HepG2 (cell line): ENCODE measurements around the gene ST3GAL4. TPM values are rescaled to one million over a fixed set of nuclear protein-coding genes. Genes with fewer than 3 reads are reported as not detected.
A peak's percentile ranks its signal among the peaks of the same experiment; 100 is the strongest.

Experiments
- ATAC-seq: fragments of 200-7000 bp; cut with Tn5 transposase; 3 replicates; pipeline ENCODE4 v1.9.1; 2020; ENCODE audit warnings: mild to moderate bottlenecking, moderate library complexity
- BruUV-seq: library from RNA; stranded (reverse); fragments of 400-500 nt; replicated peaks from 2 replicates; lab custom pipeline; 2021; lab: Mats Ljungman, UMichigan
- CTCF ChIA-PET: fragments of 300-600 bp; formaldehyde crosslinking; extraction: SDS; loops from one replicate; lab custom pipeline; 2021; ENCODE audit warnings: low total read pairs, inconsistent platforms, low intra/inter-chr PET ratio; lab: Yijun Ruan, JAX
- POLR2A ChIA-PET: fragments of 350-600 bp; sonication (Branson Sonifier 250); formaldehyde crosslinking; loops from one replicate; lab custom pipeline; 2020; ENCODE audit warnings: antibody characterized with exemption, inconsistent platforms; lab: Yijun Ruan, JAX
- DNase-seq: peaks from one replicate; pipeline ENCODE4 v3.0.0-alpha.2; 2015; ENCODE audit warnings: low spot score
- FAIRE-seq: peaks from 3 replicates; lab custom pipeline; 2011; peaks lifted over from hg19 to GRCh38; lab: Jason Lieb, UNC
- H2AFZ ChIP-seq: one replicate; pipeline ENCODE4 v1.6.1; 2011; ENCODE audit warnings: low read length, inconsistent platforms
- H3K27ac ChIP-seq: fragments of 300-600 bp; 3 replicates; pipeline ENCODE4 v1.8.0; 2011; ENCODE audit warnings: mixed run types, mild to moderate bottlenecking, mixed read lengths, low read length, inconsistent platforms; ENCODE audit not compliant: insufficient read depth; ENCODE audit errors: extremely low read length
- H3K27me3 ChIP-seq, 2 experiments: fragments of 200-600 bp in 1 of 2; 2 replicates in 1 of 2; 3 replicates in 1 of 2; pipeline versions ENCODE4 v1.6.0 to v1.8.0; 2011; ENCODE audit warnings: low read length in 2 of 2, mild to moderate bottlenecking in 2 of 2, moderate library complexity in 2 of 2, inconsistent platforms in 1 of 2; ENCODE audit not compliant: insufficient read depth in 2 of 2, control insufficient read depth in 1 of 2
- H3K36me3 ChIP-seq, 2 experiments: fragments of 200-600 bp in 1 of 2; replicated peaks in 1 of 2; 2 replicates in 1 of 2; 3 replicates in 1 of 2; pipeline versions ENCODE4 v1.5.1 to v1.8.0; 2011; ENCODE audit warnings: low read length in 2 of 2, inconsistent platforms in 1 of 2; ENCODE audit not compliant: insufficient read depth in 2 of 2, control insufficient read depth in 1 of 2
- H3K4me1 ChIP-seq: 2 replicates; pipeline ENCODE4 v1.5.1; 2012; ENCODE audit warnings: low read length, inconsistent platforms; ENCODE audit not compliant: insufficient read depth
- H3K4me2 ChIP-seq: 2 replicates; pipeline ENCODE4 v1.6.0; 2011; ENCODE audit warnings: low read depth, low read length, inconsistent platforms
- H3K4me3 ChIP-seq, 3 experiments: fragments of 200-600 bp in 1 of 3; sonication (generic), shearing (Covaris generic) in 1 of 3; replicated peaks in 1 of 3; 2 replicates each; pipeline ENCODE4 v1.5.1; 2011 to 2016; ENCODE audit warnings: low read length in 3 of 3, inconsistent platforms in 2 of 3, low read depth in 2 of 3, mild to moderate bottlenecking in 2 of 3, control low read depth in 1 of 3, mixed read lengths in 1 of 3; ENCODE audit not compliant: insufficient read depth in 1 of 3
- H3K79me2 ChIP-seq: one replicate; pipeline ENCODE4 v1.6.1; 2011; ENCODE audit warnings: low read length, inconsistent platforms; ENCODE audit not compliant: insufficient read depth
- H3K9ac ChIP-seq: 2 replicates; pipeline ENCODE4 v1.6.0; 2011; ENCODE audit warnings: mild to moderate bottlenecking, low read depth, low read length, inconsistent platforms; ENCODE audit not compliant: insufficient read depth
- H3K9me3 ChIP-seq: 2 replicates; pipeline ENCODE4 v1.5.1; 2012; ENCODE audit warnings: mild to moderate bottlenecking, low read length
- H4K20me1 ChIP-seq: 2 replicates; pipeline ENCODE4 v1.6.0; 2011; ENCODE audit warnings: inconsistent platforms, mild to moderate bottlenecking, low read length, moderate library complexity; ENCODE audit not compliant: insufficient read depth
- AGO2 ChIP-seq: fragments of 200-400 bp; formaldehyde crosslinking; optimal IDR thresholded peaks from 2 replicates; pipeline ENCODE3; 2017; ENCODE audit warnings: mild to moderate bottlenecking, low read depth, low read length, moderate library complexity
- GATAD2A ChIP-seq: IDR thresholded peaks from 2 replicates; pipeline ENCODE4 v1.6.1; 2016
- GZF1 ChIP-seq: sonication (generic); formaldehyde crosslinking; IDR thresholded peaks from 2 replicates; pipeline ENCODE4 v1.5.1; 2020; ENCODE audit warnings: mild to moderate bottlenecking, missing genetic modification reagents
- ISX ChIP-seq: sonication (generic); formaldehyde crosslinking; conservative IDR thresholded peaks from 2 replicates; pipeline ENCODE4 v1.5.0; 2020; ENCODE audit warnings: missing genetic modification reagents
- MTF2 ChIP-seq: sonication (generic); formaldehyde crosslinking; IDR thresholded peaks from 2 replicates; pipeline ENCODE4 v1.5.0; 2020; ENCODE audit warnings: missing genetic modification reagents, borderline replicate concordance
- NFKB2 ChIP-seq: sonication (generic); formaldehyde crosslinking; IDR thresholded peaks from 2 replicates; pipeline ENCODE4 v1.4.0; 2020; ENCODE audit warnings: missing genetic modification reagents, borderline replicate concordance
- SNRNP70 ChIP-seq: fragments of 200-400 bp; formaldehyde crosslinking; IDR thresholded peaks from 2 replicates; pipeline ENCODE4 v1.6.1; 2017; ENCODE audit warnings: mild to moderate bottlenecking, low read depth, low read length, moderate library complexity
- SUZ12 ChIP-seq: fragments of 150-350 bp; IDR thresholded peaks from 2 replicates; pipeline ENCODE4 v1.6.1; 2014; ENCODE audit warnings: low read depth, low read length
- ZMYM2 ChIP-seq: sonication (generic); formaldehyde crosslinking; IDR thresholded peaks from 2 replicates; pipeline ENCODE4 v1.8.0; 2022; ENCODE audit warnings: mild to moderate bottlenecking, missing genetic modification reagents
- ZNF317 ChIP-seq: sonication (generic); formaldehyde crosslinking; IDR thresholded peaks from 2 replicates; pipeline ENCODE4 v1.5.0; 2020; ENCODE audit warnings: mild to moderate bottlenecking, missing genetic modification reagents
- ZNF460 ChIP-seq: sonication (generic); formaldehyde crosslinking; IDR thresholded peaks from 2 replicates; pipeline ENCODE4 v1.5.1; 2020; ENCODE audit warnings: missing genetic modification reagents, mild to moderate bottlenecking, borderline replicate concordance
- ZNF746 ChIP-seq: sonication (generic); formaldehyde crosslinking; IDR thresholded peaks from 2 replicates; pipeline ENCODE4 v1.8.0; 2022; ENCODE audit warnings: mild to moderate bottlenecking, missing genetic modification reagents
- WGBS: methylation state at CpG from one replicate; pipeline ENCODE4 v1.1.6; 2017; ENCODE audit warnings: low lambda C conversion rate; 5-methylcytosine and 5-hydroxymethylcytosine counted together
- in situ Hi-C: cut with HindIII; loops from 2 replicates; pipeline ENCODE4 v1.10.0; 2017; ENCODE audit warnings: low pct_unique_long_range_greater_than_20kb; ENCODE audit not compliant: extremely low pct_ligation_motif_present
- intact Hi-C: fragments of 100-400 bp; cut with micrococcal nuclease; formaldehyde crosslinking; loops from one replicate; pipeline ENCODE4 v1.10.0; 2022; ENCODE audit not compliant: unreplicated experiment
- polyA plus RNA-seq, 8 experiments: library from polyadenylated mRNA; depleted of rRNA in 3 of 8; stranded (reverse) in 7 of 8; unstranded in 1 of 8; fragments of >200 nt; fragmentation: Illumina TruSeq in 4 of 8; extraction: Trizol in 4 of 8; gene quantifications; 2 replicates each; pipeline versions ENCODE4 v1.2.1 to v1.2.3, GENCODE V29; 2011 to 2016; ENCODE audit warnings: low read depth in 4 of 8, missing spikeins in 1 of 8, mixed read lengths in 1 of 8; ENCODE audit not compliant: insufficient read depth in 1 of 8
- total RNA-seq, 5 experiments: library from RNA; depleted of rRNA; stranded (reverse); fragments of >200 nt; fragmentation: Illumina TruSeq; extraction: Trizol; gene quantifications; 2 replicates each; pipeline ENCODE4 v1.2.3, GENCODE V29; 2016; ENCODE audit warnings: low read depth in 1 of 5
- TF ChIP-seq, protein P1 (sequence below): sonication (generic); formaldehyde crosslinking; IDR thresholded peaks from 2 replicates; pipeline ENCODE4 v1.5.1; 2020; ENCODE audit warnings: mild to moderate bottlenecking, missing genetic modification reagents, moderate library complexity
- TF ChIP-seq, protein P2 (sequence below): sonication (generic); formaldehyde crosslinking; IDR thresholded peaks from 2 replicates; pipeline ENCODE4 v1.5.1; 2020; ENCODE audit warnings: missing genetic modification reagents, mild to moderate bottlenecking, borderline replicate concordance
- TF ChIP-seq, protein P3 (sequence below): sonication (generic); formaldehyde crosslinking; IDR thresholded peaks from 2 replicates; pipeline ENCODE4 v1.4.0; 2020; ENCODE audit warnings: mild to moderate bottlenecking, low read depth, missing genetic modification reagents

The ST3GAL4 gene
- total and polyA plus RNA-seq, 2 of the 13 experiments (the other 11 are each of a cell fraction or from before 2014, with no cell fraction given), result 9.1 to 13.3 TPM

DNA sequence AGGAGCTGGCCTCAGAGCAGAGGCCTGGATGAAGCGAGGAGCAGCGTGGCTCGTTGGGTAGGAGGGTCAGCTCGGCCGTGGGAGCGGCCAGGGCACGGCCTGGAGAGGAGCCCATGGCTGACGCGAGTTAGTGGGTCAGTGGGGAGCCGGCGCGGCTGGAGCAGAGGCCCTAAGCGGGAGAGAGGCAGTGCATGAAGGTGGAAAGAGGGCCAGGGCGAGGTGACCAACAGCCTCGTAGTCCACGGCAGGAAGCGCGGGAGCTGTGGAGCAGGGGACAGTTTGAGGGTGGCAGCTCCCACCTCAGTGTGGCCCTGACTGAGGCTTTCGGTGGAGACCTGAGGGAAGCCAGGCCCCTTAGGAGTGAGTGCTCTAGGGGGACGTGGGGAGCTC lies 27.5 kb upstream of the ST3GAL4 start:
- no peak overlapping the region for H2AFZ ChIP-seq
- intact Hi-C loops (no loop called here), in situ Hi-C loops (no loop called here)
- FAIRE-seq, result no peak
- H3K4me2 ChIP-seq, result no peak overlapping the region
- ATAC-seq, result peak; percentile 20; the same call in 2 of the 3 replicates
- H3K9ac ChIP-seq, result no peak overlapping the region
- peak; percentile 22 for TF ChIP-seq AGO2
- TF ChIP-seq, protein P1, sequence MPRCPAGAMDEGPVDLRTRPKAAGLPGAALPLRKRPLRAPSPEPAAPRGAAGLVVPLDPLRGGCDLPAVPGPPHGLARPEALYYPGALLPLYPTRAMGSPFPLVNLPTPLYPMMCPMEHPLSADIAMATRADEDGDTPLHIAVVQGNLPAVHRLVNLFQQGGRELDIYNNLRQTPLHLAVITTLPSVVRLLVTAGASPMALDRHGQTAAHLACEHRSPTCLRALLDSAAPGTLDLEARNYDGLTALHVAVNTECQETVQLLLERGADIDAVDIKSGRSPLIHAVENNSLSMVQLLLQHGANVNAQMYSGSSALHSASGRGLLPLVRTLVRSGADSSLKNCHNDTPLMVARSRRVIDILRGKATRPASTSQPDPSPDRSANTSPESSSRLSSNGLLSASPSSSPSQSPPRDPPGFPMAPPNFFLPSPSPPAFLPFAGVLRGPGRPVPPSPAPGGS (CRISPR knock-in tag), result no peak
- BruUV-seq, result no TSS peak
- H3K27me3 ChIP-seq, result no peaks in the 10 kb centered on the region
- 94% methylated on average over 20 of the region's 20 CpGs for WGBS
- H3K4me3 ChIP-seq, result no peak overlapping the region
- H3K9me3 ChIP-seq, result no peaks in the 10 kb centered on the region
- H4K20me1 ChIP-seq, result no peaks in the 10 kb centered on the region
- H3K79me2 ChIP-seq, result no peaks in the 10 kb centered on the region
- POLR2A ChIA-PET, result interaction anchor here (0.6 kb wide), 1 partner anchor 29 kb away, joined by 3 read pairs; no protein-coding TSS in a partner anchor
- no peak overlapping the region for H3K27ac ChIP-seq
- CTCF ChIA-PET, result no interaction called here
- peaks cover 4 to 8% of the 10 kb centered on the region in 2 experiments; a peak in 3 of 5 replicates for H3K36me3 ChIP-seq
- peaks cover 11% of the 10 kb centered on the region for H3K4me1 ChIP-seq
- no peak for DNase-seq

DNA sequence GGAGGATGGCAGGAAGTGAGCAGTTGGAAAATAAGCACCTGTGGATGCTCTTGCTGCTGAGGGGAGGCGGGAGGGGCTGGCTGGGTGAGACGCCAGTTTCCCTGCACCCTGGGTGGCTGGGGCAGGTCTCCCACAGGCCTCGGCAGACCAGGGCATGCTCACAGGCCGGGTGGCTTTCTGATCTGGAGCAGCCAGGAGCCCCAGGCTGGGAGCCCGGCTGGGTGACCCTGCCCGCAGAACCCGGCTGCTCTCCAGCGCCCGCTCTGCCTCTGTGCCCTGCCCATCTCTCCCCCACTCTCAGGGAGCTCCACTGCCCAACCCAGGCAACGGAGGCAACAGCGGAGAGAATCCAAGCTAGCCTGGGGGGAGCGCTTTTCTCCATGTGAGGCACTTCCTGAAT lies 27.0 kb upstream of the ST3GAL4 start:
- FAIRE-seq (no peak), ATAC-seq (no peak; the same call in 1 of the 3 replicates), DNase-seq (no peak)
- Histone ChIP-seq H4K20me1 (no peaks in the 10 kb centered on the region), H3K4me1 (peaks cover 15% of the 10 kb centered on the region), H3K9ac (no peak overlapping the region), H3K4me2 (no peak overlapping the region), H3K79me2 (no peaks in the 10 kb centered on the region), H3K9me3 (no peaks in the 10 kb centered on the region), H2AFZ (no peak overlapping the region), H3K27ac (no peak overlapping the region), H3K27me3 (no peaks in the 10 kb centered on the region), H3K36me3 (peaks cover 4 to 11% of the 10 kb centered on the region in 2 experiments; a peak in 3 of 5 replicates), H3K4me3 (no peak overlapping the region)
- ChIA-PET POLR2A (no interaction called here), CTCF (no interaction called here)
- intact Hi-C loops, result no loop called here
- WGBS, result 100% methylated on average over 11 of the region's 12 CpGs
- in situ Hi-C loops, result no loop called here
- BruUV-seq, result no TSS peak
- no peak for TF ChIP-seq ISX
- no peak for TF ChIP-seq SNRNP70
- no peak for TF ChIP-seq ZNF460 (CRISPR knock-in tag)
- no peak for TF ChIP-seq ZMYM2
- TF ChIP-seq, protein P2, sequence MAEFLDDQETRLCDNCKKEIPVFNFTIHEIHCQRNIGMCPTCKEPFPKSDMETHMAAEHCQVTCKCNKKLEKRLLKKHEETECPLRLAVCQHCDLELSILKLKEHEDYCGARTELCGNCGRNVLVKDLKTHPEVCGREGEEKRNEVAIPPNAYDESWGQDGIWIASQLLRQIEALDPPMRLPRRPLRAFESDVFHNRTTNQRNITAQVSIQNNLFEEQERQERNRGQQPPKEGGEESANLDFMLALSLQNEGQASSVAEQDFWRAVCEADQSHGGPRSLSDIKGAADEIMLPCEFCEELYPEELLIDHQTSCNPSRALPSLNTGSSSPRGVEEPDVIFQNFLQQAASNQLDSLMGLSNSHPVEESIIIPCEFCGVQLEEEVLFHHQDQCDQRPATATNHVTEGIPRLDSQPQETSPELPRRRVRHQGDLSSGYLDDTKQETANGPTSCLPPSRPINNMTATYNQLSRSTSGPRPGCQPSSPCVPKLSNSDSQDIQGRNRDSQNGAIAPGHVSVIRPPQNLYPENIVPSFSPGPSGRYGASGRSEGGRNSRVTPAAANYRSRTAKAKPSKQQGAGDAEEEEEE (CRISPR knock-in tag), result no peak
- TF ChIP-seq GZF1, result no peak
- no peak for TF ChIP-seq MTF2 (CRISPR knock-in tag)
- no peak for TF ChIP-seq NFKB2 (CRISPR knock-in tag)
- TF ChIP-seq, protein P3, sequence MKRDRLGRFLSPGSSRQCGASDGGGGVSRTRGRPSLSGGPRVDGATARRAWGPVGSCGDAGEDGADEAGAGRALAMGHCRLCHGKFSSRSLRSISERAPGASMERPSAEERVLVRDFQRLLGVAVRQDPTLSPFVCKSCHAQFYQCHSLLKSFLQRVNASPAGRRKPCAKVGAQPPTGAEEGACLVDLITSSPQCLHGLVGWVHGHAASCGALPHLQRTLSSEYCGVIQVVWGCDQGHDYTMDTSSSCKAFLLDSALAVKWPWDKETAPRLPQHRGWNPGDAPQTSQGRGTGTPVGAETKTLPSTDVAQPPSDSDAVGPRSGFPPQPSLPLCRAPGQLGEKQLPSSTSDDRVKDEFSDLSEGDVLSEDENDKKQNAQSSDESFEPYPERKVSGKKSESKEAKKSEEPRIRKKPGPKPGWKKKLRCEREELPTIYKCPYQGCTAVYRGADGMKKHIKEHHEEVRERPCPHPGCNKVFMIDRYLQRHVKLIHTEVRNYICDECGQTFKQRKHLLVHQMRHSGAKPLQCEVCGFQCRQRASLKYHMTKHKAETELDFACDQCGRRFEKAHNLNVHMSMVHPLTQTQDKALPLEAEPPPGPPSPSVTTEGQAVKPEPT (CRISPR knock-in tag), result no peak
- no peak for TF ChIP-seq GATAD2A
- no peak for TF ChIP-seq ZNF746
- TF ChIP-seq ZNF317, result no peak
- TF ChIP-seq SUZ12, result no peak
